GM12878 (cell line): ENCODE data around the gene NUP155. TPM values are rescaled to one million over a fixed set of nuclear protein-coding genes. Genes with fewer than 3 reads are reported as not detected.

Experiments
- ATAC-seq: fragments of 200-7000 bp; cut with Tn5 transposase; 3 replicates; pipeline ENCODE4 v1.9.1; 2020; ENCODE audit warnings: mild to moderate bottlenecking, moderate library complexity
- BruUV-seq: library from RNA; stranded (reverse); fragments of 400-500 nt; replicated peaks from 2 replicates; lab custom pipeline; 2021; lab: Mats Ljungman, UMichigan
- CTCF ChIA-PET: fragments of 300-600 bp; sonication (Branson Sonifier 250); formaldehyde crosslinking; extraction: SDS; loops from one replicate; lab custom pipeline; 2021; ENCODE audit warnings: inconsistent platforms; lab: Yijun Ruan, JAX
- POLR2A ChIA-PET: fragments of 350-600 bp; formaldehyde crosslinking; extraction: SDS; loops from one replicate; lab custom pipeline; 2021; ENCODE audit warnings: inconsistent platforms; lab: Charles Lee
- RAD21 ChIA-PET: fragments of 300-600 bp; sonication (Branson Sonifier 250); formaldehyde crosslinking; loops from one replicate; lab custom pipeline; 2023; ENCODE audit warnings: antibody characterized with exemption; ENCODE audit not compliant: unreplicated experiment; lab: Charles Lee
- SMC1A ChIA-PET: fragments of 300-600 bp; sonication (Branson Sonifier 250); formaldehyde crosslinking; loops from one replicate; lab custom pipeline; 2023; ENCODE audit not compliant: unreplicated experiment, uncharacterized antibody; lab: Charles Lee
- DNase-seq: peaks from one replicate; pipeline ENCODE4 v3.0.0-alpha.2; 2011; ENCODE audit warnings: low read depth, low spot score
- FAIRE-seq: peaks from 3 replicates; lab custom pipeline; 2011; peaks lifted over from hg19 to GRCh38; lab: Jason Lieb, UNC
- H2AFZ ChIP-seq: 2 replicates; pipeline ENCODE4 v1.6.0; 2011; ENCODE audit warnings: low read depth, low read length, control low read depth; ENCODE audit not compliant: control insufficient read depth
- H3K27ac ChIP-seq: 2 replicates; pipeline ENCODE4 v1.5.1; 2011; ENCODE audit warnings: control low read depth; ENCODE audit not compliant: control insufficient read depth, insufficient read depth
- H3K27me3 ChIP-seq, 2 experiments: replicated peaks in 1 of 2; 2 replicates each; pipeline versions ENCODE4 v1.6.0 to v1.6.1; 2011; ENCODE audit warnings: low read length in 1 of 2; ENCODE audit not compliant: control insufficient read depth in 2 of 2, insufficient read depth in 2 of 2
- H3K36me3 ChIP-seq, 2 experiments: 2 replicates each; pipeline ENCODE4 v1.5.1; 2011; ENCODE audit warnings: low read length in 1 of 2; ENCODE audit not compliant: control insufficient read depth in 2 of 2, insufficient read depth in 2 of 2
- H3K4me1 ChIP-seq: 2 replicates; pipeline ENCODE4 v1.6.1; 2011; ENCODE audit warnings: mild to moderate bottlenecking, low read length, moderate library complexity, mixed read lengths; ENCODE audit not compliant: control insufficient read depth, insufficient read depth
- H3K4me2 ChIP-seq: 2 replicates; pipeline ENCODE4 v1.6.0; 2011; ENCODE audit warnings: control low read depth; ENCODE audit not compliant: control insufficient read depth, insufficient read depth
- H3K4me3 ChIP-seq: fragments of 200-600 bp; sonication (generic); 2 replicates; pipeline ENCODE4 v1.5.1; 2016
- H3K79me2 ChIP-seq: 2 replicates; pipeline ENCODE4 v1.6.0; 2011; ENCODE audit warnings: low read length; ENCODE audit not compliant: control insufficient read depth, insufficient read depth
- H3K9ac ChIP-seq: 2 replicates; pipeline ENCODE4 v1.8.0; 2011; ENCODE audit warnings: low read length, control low read depth, mixed read lengths; ENCODE audit not compliant: control insufficient read depth, insufficient read depth
- H3K9me3 ChIP-seq: replicated peaks from 3 replicates; pipeline ENCODE4 v1.5.1; 2011; ENCODE audit warnings: mild to moderate bottlenecking, low read length; ENCODE audit not compliant: control insufficient read depth, insufficient read depth
- H4K20me1 ChIP-seq: 2 replicates; pipeline ENCODE4 v1.6.0; 2011; ENCODE audit not compliant: control insufficient read depth, insufficient read depth
- CEBPB ChIP-seq, 2 experiments: fragments of 150-350 bp in 1 of 2; IDR thresholded peaks; 2 replicates each; pipeline ENCODE4 v1.6.1; 2012 to 2014; ENCODE audit warnings: low read depth in 2 of 2, low read length in 2 of 2, borderline replicate concordance in 1 of 2, inconsistent platforms in 1 of 2
- CEBPZ ChIP-seq: fragments of 150-350 bp; IDR thresholded peaks from 2 replicates; pipeline ENCODE4 v1.6.1; 2016; ENCODE audit warnings: low read depth, low read length
- CREM ChIP-seq: IDR thresholded peaks from 2 replicates; pipeline ENCODE4 v1.6.1; 2014; ENCODE audit warnings: antibody characterized with exemption, low read depth
- CTCF ChIP-seq, 3 experiments: IDR thresholded peaks in 2 of 3; conservative IDR thresholded peaks in 1 of 3; 2 replicates each; pipeline ENCODE4 v1.5.1; 2011; ENCODE audit warnings: low read depth in 3 of 3, low read length in 3 of 3, mild to moderate bottlenecking in 3 of 3, control low read depth in 2 of 3, moderate library complexity in 2 of 3, inconsistent platforms in 1 of 3, mixed read lengths in 1 of 3; ENCODE audit not compliant: control insufficient read depth in 2 of 3, insufficient read depth in 1 of 3; ENCODE audit errors: extremely low read depth in 1 of 3
- IKZF1 ChIP-seq: fragments of 450-650 bp; conservative IDR thresholded peaks from 2 replicates; pipeline ENCODE4 v1.6.1; 2017; ENCODE audit warnings: antibody characterized with exemption, mild to moderate bottlenecking
- IKZF2 ChIP-seq, 2 experiments: fragments of 450-650 bp; IDR thresholded peaks; 2 replicates each; pipeline ENCODE4 v1.6.1; 2017; ENCODE audit warnings: mild to moderate bottlenecking in 2 of 2, moderate library complexity in 2 of 2
- MTA2 ChIP-seq: fragments of 450-650 bp; IDR thresholded peaks from 2 replicates; pipeline ENCODE4 v1.6.1; 2016; ENCODE audit warnings: low read depth, mild to moderate bottlenecking, moderate library complexity
- MYB ChIP-seq: fragments of 150-350 bp; IDR thresholded peaks from 2 replicates; pipeline ENCODE4 v1.6.1; 2014; ENCODE audit warnings: mild to moderate bottlenecking, low read depth, low read length, borderline replicate concordance
- MYC ChIP-seq: IDR thresholded peaks from 2 replicates; pipeline ENCODE4 v1.6.1; 2011; ENCODE audit warnings: mild to moderate bottlenecking, low read length, moderate library complexity, inconsistent platforms; ENCODE audit not compliant: insufficient read depth, insufficient replicate concordance, insufficient read length, severe bottlenecking
- NR2F1 ChIP-seq: fragments of 450-650 bp; conservative IDR thresholded peaks from 2 replicates; pipeline ENCODE4 v1.6.1; 2017; ENCODE audit warnings: mild to moderate bottlenecking
- PRDM15 ChIP-seq: fragments of 450-650 bp; formaldehyde crosslinking; IDR thresholded peaks from 2 replicates; pipeline ENCODE4 v1.4.0; 2020; ENCODE audit warnings: mild to moderate bottlenecking, moderate library complexity
- SMAD5 ChIP-seq: IDR thresholded peaks from 2 replicates; pipeline ENCODE4 v1.6.1; 2016; ENCODE audit warnings: antibody characterized with exemption, low read depth
- SMC3 ChIP-seq: IDR thresholded peaks from 2 replicates; pipeline ENCODE4 v1.6.1; 2011; ENCODE audit warnings: low read length, improper control_type of control experiment, borderline replicate concordance
- SREBF1 ChIP-seq: IDR thresholded peaks from 2 replicates; pipeline ENCODE4 v1.6.1; 2012; ENCODE audit warnings: mild to moderate bottlenecking, low read length
- YBX1 ChIP-seq: fragments of 450-650 bp; IDR thresholded peaks from 2 replicates; pipeline ENCODE4 v1.6.1; 2016; ENCODE audit warnings: antibody characterized with exemption
- ZNF207 ChIP-seq: fragments of 450-650 bp; IDR thresholded peaks from 2 replicates; pipeline ENCODE4 v1.6.1; 2014; ENCODE audit warnings: antibody characterized with exemption, mild to moderate bottlenecking, borderline replicate concordance
- WGBS: methylation state at CpG from one replicate; pipeline ENCODE4 v1.1.6; 2016; ENCODE audit warnings: low lambda C conversion rate; ENCODE audit not compliant: insufficient replicate concordance, insufficient coverage; ENCODE audit errors: missing lambda C conversion rate; 5-methylcytosine and 5-hydroxymethylcytosine counted together
- in situ Hi-C: fragments of 300-500 bp; cut with MboI; formaldehyde crosslinking; loops from 9 replicates; pipeline ENCODE4 v1.14.3; 2018; ENCODE audit warnings: mixed read lengths
- intact Hi-C: fragments of 100-400 bp; cut with micrococcal nuclease; formaldehyde crosslinking; loops from one replicate; pipeline ENCODE4 v1.14.2; 2022; ENCODE audit not compliant: unreplicated experiment
- polyA plus RNA-seq, 11 experiments: library from polyadenylated mRNA; depleted of rRNA in 4 of 11; unstranded in 6 of 11; stranded (reverse) in 5 of 11; fragments of >200 nt; fragmentation: Nextera tagmentation in 4 of 11; fragmentation: Illumina TruSeq in 1 of 11; extraction: Ambion mirVana in 4 of 11; extraction: Trizol in 1 of 11; gene quantifications; 1 replicate in 1 of 11; 2 replicates in 10 of 11; pipeline versions ENCODE4 v1.2.1 to v1.2.3, GENCODE V29; 2011 to 2016; ENCODE audit warnings: inconsistent platforms in 2 of 11, missing spikeins in 2 of 11, low read depth in 1 of 11
- total RNA-seq, 4 experiments: library from RNA; depleted of rRNA in 3 of 4; stranded (reverse); fragments of >200 nt in 3 of 4; fragmentation: Illumina TruSeq in 1 of 4; extraction: Trizol in 1 of 4; gene quantifications; 2 replicates each; pipeline versions ENCODE4 v1.2.1 to v1.2.3, GENCODE V29; 2013 to 2021

The NUP155 gene
- total and polyA plus RNA-seq, 10 of the 15 experiments (the other 5 are each of a cell fraction or from before 2014, with no cell fraction given): 15.9 to 58.6 (median 37.1) TPM

GRCh38 chr5:37310360-37310759, 60.5 kb downstream of the NUP155 start:
- intact Hi-C loops (loop anchor here (10.0 kb wide), 1 partner anchor 266 kb away; no protein-coding TSS in a partner anchor), in situ Hi-C loops (no loop called here)
- Histone ChIP-seq H3K27me3 (no peaks in the 10 kb centered on the region), H3K79me2 (no peaks in the 10 kb centered on the region), H2AFZ (no peak overlapping the region), H3K9ac (no peak overlapping the region), H3K4me3 (no peak overlapping the region), H4K20me1 (no peaks in the 10 kb centered on the region), H3K36me3 (peaks cover 7 to 21% of the 10 kb centered on the region in 2 experiments), H3K27ac (no peak overlapping the region), H3K4me2 (no peak overlapping the region), H3K4me1 (no peaks in the 10 kb centered on the region), H3K9me3 (no peaks in the 10 kb centered on the region)
- BruUV-seq: no TSS peak
- SMC1A ChIA-PET: interaction anchor here (1.1 kb wide), 1 partner anchor 416 kb away, joined by 3 read pairs; no protein-coding TSS in a partner anchor
- ATAC-seq: no peak
- no peak for FAIRE-seq
- WGBS: 96% methylated on average over 1 of the region's 1 CpG
- POLR2A ChIA-PET: no interaction called here
- DNase-seq: no peak
- CTCF ChIA-PET: interaction anchor here (1.4 kb wide), 1 partner anchor 264 kb away, joined by 4 read pairs; no protein-coding TSS in a partner anchor
- TF ChIP-seq MYB (no peak), IKZF1 (no peak), ZNF207 (no peak), CEBPZ (no peak), YBX1 (no peak), NR2F1 (no peak), SREBF1 (no peak), CREM (no peak), MTA2 (no peak), CTCF (IDR thresholded peaks at IDR 0.05 in 2 of 3, conservative IDR thresholded peaks at IDR 0.05 in 1 of 3; ENCODE audit: control insufficient read depth in 2 of 3, extremely low read depth in 1 of 3, insufficient read depth in 1 of 3, low read depth in 3 of 3, low read length in 3 of 3) (no peak), SMAD5 (no peak), MYC (no peak), SMC3 (no peak), CEBPB (IDR thresholded peaks at IDR 0.05; ENCODE audit: borderline replicate concordance in 1 of 2, low read depth in 2 of 2, low read length in 2 of 2) (no peak), IKZF2 (IDR thresholded peaks at IDR 0.05) (no peak), PRDM15 (CRISPR knock-in tag) (no peak)
- RAD21 ChIA-PET: no interaction called here
